Activated CD4-positive, alpha-beta T cell treated with anti-CD3 and anti-CD28 coated beads, Interleukin-2, Interleukin-4, amounts not matched to agents 100 ng/mL and 50 ng/mL, durations not matched to agents 16 hours and 8 hours (primary cell): Measurements from ENCODE around the gene IL20RB.

Experiments used
- DNase-seq: peaks from one replicate; pipeline ENCODE4 v3.0.0-alpha.2; 2020; ENCODE audit warnings: low spot score

Gene IL20RB

DNA sequence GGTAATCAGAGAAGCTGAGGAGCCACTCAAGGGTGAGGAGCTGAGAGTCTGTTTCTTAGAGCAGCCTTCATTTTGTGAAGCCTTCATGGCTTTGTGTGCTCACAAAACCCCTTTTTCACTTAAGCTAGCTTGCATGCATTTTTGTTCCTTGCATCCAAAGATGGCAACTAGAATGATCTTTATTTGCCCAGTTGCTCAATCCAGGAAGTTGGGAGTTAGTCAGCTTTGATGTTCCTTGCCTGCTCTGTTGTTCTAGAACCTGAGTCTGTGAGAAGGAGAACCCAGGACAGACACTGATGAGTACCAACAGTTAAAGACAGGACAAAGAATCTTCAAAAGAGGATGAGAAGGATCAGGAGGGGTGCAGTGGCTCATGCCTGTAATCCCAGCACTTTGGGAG lies 81.8 kb downstream of the IL20RB start:
- no peak for DNase-seq

DNA sequence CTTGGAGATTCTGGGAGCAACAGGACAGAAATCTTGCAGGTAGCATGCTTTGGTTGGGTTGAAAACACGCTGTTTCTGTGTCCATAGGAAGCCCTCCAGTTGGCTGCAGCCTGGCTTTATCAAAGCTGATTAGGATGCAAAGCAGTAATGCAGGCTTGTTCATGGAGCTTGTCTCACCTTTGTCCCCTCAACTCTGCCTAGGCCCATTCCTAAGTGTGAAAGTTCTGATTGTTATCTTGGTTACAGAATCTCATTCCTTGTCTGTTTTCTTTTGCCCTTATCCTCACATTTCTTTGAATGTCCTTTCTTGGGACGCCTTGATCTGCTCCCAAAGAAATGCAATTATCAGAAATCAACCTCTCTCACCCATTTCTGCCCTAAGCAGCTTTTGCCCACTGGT lies 83.5 kb downstream of the IL20RB start:
- DNase-seq: no peak

DNA sequence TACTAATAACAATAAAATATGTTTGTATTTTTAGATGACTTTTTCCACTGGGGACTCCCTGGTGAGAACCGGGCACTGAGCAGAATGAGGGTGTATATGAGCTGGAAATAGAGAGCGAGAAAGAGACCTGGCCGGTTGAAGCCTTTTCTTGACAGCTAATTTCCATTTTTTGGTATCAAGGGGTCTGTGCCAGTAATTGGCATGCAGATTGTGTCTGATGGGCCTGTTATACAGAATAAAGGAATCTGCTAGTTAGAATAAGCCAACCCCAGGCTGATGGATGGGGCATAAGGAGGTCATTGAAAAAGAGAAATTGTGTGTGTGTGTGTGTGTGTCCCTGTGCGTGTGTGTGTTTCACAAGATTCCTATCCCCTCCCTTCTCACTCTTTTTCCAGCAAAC lies 83.9 kb downstream of the IL20RB start:
- DNase-seq: no peak

GRCh38 chr3:137046747-137047146 lies 89.0 kb downstream of the IL20RB start:
- no peak for DNase-seq

- no peak for DNase-seq
These were observed 89.5 kb downstream of the IL20RB start for GRCh38 chr3:137047240-137047639.

DNA sequence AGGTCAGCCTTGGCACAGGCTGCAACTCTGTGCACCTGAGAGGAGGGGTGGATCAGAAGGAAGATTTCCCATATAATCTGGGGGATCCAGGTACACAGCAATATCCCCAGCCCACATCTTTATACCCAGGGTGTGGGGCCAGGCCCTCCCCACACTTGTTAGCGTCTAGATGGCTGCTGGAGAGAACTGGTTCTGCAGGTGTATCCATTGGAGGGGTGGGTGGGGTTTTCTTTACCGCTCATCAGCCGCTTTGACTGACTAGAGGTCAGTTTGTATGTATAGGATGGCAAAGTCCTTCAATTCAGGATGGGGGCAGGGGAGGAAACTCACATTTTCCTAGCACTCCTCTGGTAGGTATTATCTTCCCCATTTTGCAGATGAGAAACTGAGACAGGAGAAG lies 92.5 kb downstream of the IL20RB start:
- DNase-seq: no peak

- DNase-seq: no peak
These were observed 94.5 kb downstream of the IL20RB start for GRCh38 chr3:137052298-137052697.
